ENCODE results near the gene A4GALT. TPM values are rescaled to one million over a fixed set of nuclear protein-coding genes. Genes with fewer than 3 reads are reported as not detected.
"Not testable (repeated sequence)": the region's sequence is repeated elsewhere in the genome, so short reads cannot be mapped to it uniquely, and the experiment has no call there.

Gene A4GALT
- total RNA-seq, 1 donor from 2014 or later, result 14.3 TPM

- ATAC-seq, result peak; percentile 90
These were observed 40.0 kb downstream of the A4GALT start for GRCh38 chr22:42680648-42681047.

GRCh38 chr22:42679691-42680090 is 41.0 kb downstream of the A4GALT start:
- no peak for ATAC-seq

GRCh38 chr22:42678894-42679293 is 41.8 kb downstream of the A4GALT start:
- no peak for ATAC-seq

- ATAC-seq, result not testable (repeated sequence)
These were observed 42.7 kb downstream of the A4GALT start for GRCh38 chr22:42677936-42678335.

- no peak for ATAC-seq
These were observed 44.5 kb downstream of the A4GALT start for GRCh38 chr22:42676059-42676607.

- ATAC-seq, result no peak
These were observed 46.7 kb downstream of the A4GALT start for GRCh38 chr22:42673898-42674401.

- not testable (repeated sequence) for ATAC-seq
These were observed 47.6 kb downstream of the A4GALT start for GRCh38 chr22:42673071-42673470.

GRCh38 chr22:42670921-42671709 is 49.6 kb downstream of the A4GALT start:
- peak; percentile 35 for ATAC-seq

- ATAC-seq, result no peak
These were observed 50.6 kb downstream of the A4GALT start for GRCh38 chr22:42670046-42670445.

GRCh38 chr22:42666393-42666792 is 54.3 kb downstream of the A4GALT start:
- not testable (repeated sequence) for ATAC-seq

GRCh38 chr22:42664976-42665831 is 55.5 kb downstream of the A4GALT start:
- no peak for ATAC-seq

- ATAC-seq, result peak; percentile 78
These were observed 58.5 kb downstream of the A4GALT start for GRCh38 chr22:42661985-42662831.

- no peak for ATAC-seq
These were observed 64.1 kb downstream of the A4GALT start for GRCh38 chr22:42656578-42656977.

GRCh38 chr22:42655693-42656092 is 65.0 kb downstream of the A4GALT start:
- ATAC-seq, result peak; percentile 12

GRCh38 chr22:42654436-42655073 is 66.1 kb downstream of the A4GALT start:
- ATAC-seq, result no peak

GRCh38 chr22:42653999-42654398 is 66.7 kb downstream of the A4GALT start:
- ATAC-seq, result no peak

- no peak for ATAC-seq
These were observed 69.5 kb downstream of the A4GALT start for GRCh38 chr22:42651134-42651533.

GRCh38 chr22:42649246-42650099 is 71.2 kb downstream of the A4GALT start, which contains the start of gene CYB5R3:
Gene CYB5R3, minus strand, starts transcription at chr22:42649392. Its CDS starts 77 bp downstream, at chr22:42649315.
- peak; percentile 70 for ATAC-seq

GRCh38 chr22:42648368-42649245 is 72.1 kb downstream of the A4GALT start:
- ATAC-seq, result peak; percentile 73

Data from esophagus mucosa (tissue), 1 donor.